Tibial artery (tissue), 4 donors: ENCODE results near the gene PSAPL1.
A peak's percentile ranks its signal among the peaks of the same experiment; 100 is the strongest.

ENCODE experiments used
- DNase-seq, 2 donors: peaks; one replicate each; pipeline ENCODE4 v3.0.0-alpha.2; 2019
- H3K27ac ChIP-seq, 2 donors: fragments of 200-600 bp; sonication (generic) in 1 of 2; 1 replicate in 1 of 2; 2 replicates in 1 of 2; pipeline ENCODE4 v1.5.1; 2018 to 2019; ENCODE audit warnings: mild to moderate bottlenecking in 1 of 2
- H3K27me3 ChIP-seq, 2 donors: fragments of 200-600 bp; sonication (generic) in 1 of 2; one replicate each; pipeline versions ENCODE4 v1.5.1 to v1.6.0; 2016 to 2019
- H3K36me3 ChIP-seq, 3 donors: fragments of 200-600 bp; sonication (generic) in 2 of 3; one replicate each; pipeline ENCODE4 v1.5.1; 2016 to 2019; ENCODE audit warnings: mild to moderate bottlenecking in 2 of 3
- H3K4me1 ChIP-seq, 4 donors: fragments of 200-600 bp; sonication (generic) in 2 of 4; 1 replicate in 3 of 4; 2 replicates in 1 of 4; pipeline ENCODE4 v1.5.1; 2016 to 2019
- H3K4me3 ChIP-seq, 2 donors: fragments of 200-600 bp; sonication (generic) in 1 of 2; 1 replicate in 1 of 2; 2 replicates in 1 of 2; pipeline ENCODE4 v1.5.1; 2018 to 2019; ENCODE audit warnings: mild to moderate bottlenecking in 2 of 2
- H3K9me3 ChIP-seq, 3 donors: fragments of 200-600 bp; sonication (generic) in 1 of 3; one replicate each; pipeline ENCODE4 v1.5.1; 2016 to 2019
- intact Hi-C: fragments of 100-400 bp; cut with DNase I; formaldehyde crosslinking; loops from one replicate; pipeline ENCODE4 v1.15.0; 2023; ENCODE audit warnings: low total_unique reads
- TF ChIP-seq, protein P1 (sequence below), 2 experiments: fragments of 200-600 bp in 1 of 2; fragments of 450-650 bp in 1 of 2; IDR thresholded peaks; one replicate each; pipeline ENCODE4 v1.5.1; 2017 to 2019; ENCODE audit warnings: antibody characterized with exemption in 2 of 2, mild to moderate bottlenecking in 1 of 2, moderate library complexity in 1 of 2

Gene PSAPL1

GRCh38 chr4:7393601-7394575, 40.8 kb downstream of the PSAPL1 start:
- peaks cover 0 to 31% of the 10 kb centered on the region in 2 donors for H3K27me3 ChIP-seq
- no peaks in the 10 kb centered on the region for H3K9me3 ChIP-seq
- H3K36me3 ChIP-seq: no peaks in the 10 kb centered on the region
- intact Hi-C loops: no loop called here
- DNase-seq: peak in 1 of 2 donors; percentile 52
- TF ChIP-seq, protein P1, sequence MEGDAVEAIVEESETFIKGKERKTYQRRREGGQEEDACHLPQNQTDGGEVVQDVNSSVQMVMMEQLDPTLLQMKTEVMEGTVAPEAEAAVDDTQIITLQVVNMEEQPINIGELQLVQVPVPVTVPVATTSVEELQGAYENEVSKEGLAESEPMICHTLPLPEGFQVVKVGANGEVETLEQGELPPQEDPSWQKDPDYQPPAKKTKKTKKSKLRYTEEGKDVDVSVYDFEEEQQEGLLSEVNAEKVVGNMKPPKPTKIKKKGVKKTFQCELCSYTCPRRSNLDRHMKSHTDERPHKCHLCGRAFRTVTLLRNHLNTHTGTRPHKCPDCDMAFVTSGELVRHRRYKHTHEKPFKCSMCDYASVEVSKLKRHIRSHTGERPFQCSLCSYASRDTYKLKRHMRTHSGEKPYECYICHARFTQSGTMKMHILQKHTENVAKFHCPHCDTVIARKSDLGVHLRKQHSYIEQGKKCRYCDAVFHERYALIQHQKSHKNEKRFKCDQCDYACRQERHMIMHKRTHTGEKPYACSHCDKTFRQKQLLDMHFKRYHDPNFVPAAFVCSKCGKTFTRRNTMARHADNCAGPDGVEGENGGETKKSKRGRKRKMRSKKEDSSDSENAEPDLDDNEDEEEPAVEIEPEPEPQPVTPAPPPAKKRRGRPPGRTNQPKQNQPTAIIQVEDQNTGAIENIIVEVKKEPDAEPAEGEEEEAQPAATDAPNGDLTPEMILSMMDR (IDR thresholded peaks at IDR 0.05): no peak
- H3K27ac ChIP-seq: no peak overlapping the region
- H3K4me1 ChIP-seq: no peaks in the 10 kb centered on the region
- H3K4me3 ChIP-seq: no peak overlapping the region

GRCh38 chr4:7392438-7393421, 42.0 kb downstream of the PSAPL1 start:
- Histone ChIP-seq H3K27ac (no peak overlapping the region), H3K4me1 (no peaks in the 10 kb centered on the region), H3K36me3 (no peaks in the 10 kb centered on the region), H3K27me3 (peaks cover 0 to 31% of the 10 kb centered on the region in 2 donors), H3K9me3 (no peaks in the 10 kb centered on the region), H3K4me3 (no peak overlapping the region)
- peak in 1 of 2 donors; percentile 66 for DNase-seq
- intact Hi-C loops: no loop called here
- TF ChIP-seq, protein P1 (IDR thresholded peaks at IDR 0.05): no peak

- TF ChIP-seq, protein P1 (IDR thresholded peaks at IDR 0.05): no peak
- no peak overlapping the region for H3K4me3 ChIP-seq
- DNase-seq: peak in 1 of 2 donors; percentile 55
- H3K36me3 ChIP-seq: no peaks in the 10 kb centered on the region
- H3K9me3 ChIP-seq: no peaks in the 10 kb centered on the region
- H3K27ac ChIP-seq: no peak overlapping the region
- H3K4me1 ChIP-seq: no peaks in the 10 kb centered on the region
- H3K27me3 ChIP-seq: peaks cover 0 to 31% of the 10 kb centered on the region in 2 donors
- intact Hi-C loops: no loop called here
Observed at GRCh38 chr4:7391637-7392437, 42.9 kb downstream of the PSAPL1 start.

GRCh38 chr4:7390906-7391636, 43.7 kb downstream of the PSAPL1 start:
- no peaks in the 10 kb centered on the region for H3K9me3 ChIP-seq
- intact Hi-C loops: no loop called here

More at GRCh38 chr4:7390906-7391636, 43.7 kb downstream of the PSAPL1 start:
- peaks cover 0 to 30% of the 10 kb centered on the region in 2 donors for H3K27me3 ChIP-seq
- no peaks in the 10 kb centered on the region for H3K36me3 ChIP-seq
- no peak overlapping the region for H3K27ac ChIP-seq
- H3K4me3 ChIP-seq: no peak overlapping the region
- peak in 1 of 2 donors; percentile 15 for DNase-seq
- no peaks in the 10 kb centered on the region for H3K4me1 ChIP-seq
- TF ChIP-seq, protein P1 (IDR thresholded peaks at IDR 0.05): no peak
